BJ (cell line): ENCODE data around the gene ZNF862. TPM values are rescaled to one million over a fixed set of nuclear protein-coding genes. Genes with fewer than 3 reads are reported as not detected.
A peak's percentile ranks its signal among the peaks of the same experiment; 100 is the strongest.

Experiments
- CTCF ChIA-PET: fragments of 350-600 bp; formaldehyde crosslinking; extraction: SDS; loops from one replicate; lab custom pipeline; 2021; ENCODE audit warnings: antibody characterized with exemption, inconsistent platforms; lab: Yijun Ruan, JAX
- POLR2A ChIA-PET: fragments of 300-600 bp; sonication (Branson Sonifier 250); formaldehyde crosslinking; extraction: SDS; loops from one replicate; lab custom pipeline; 2021; ENCODE audit warnings: antibody characterized with exemption; lab: Charles Lee
- DNase-seq: peaks from one replicate; pipeline ENCODE4 v3.0.0-alpha.2; 2011; ENCODE audit warnings: low read depth
- H3K27me3 ChIP-seq: 2 replicates; pipeline ENCODE4 v1.6.0; 2011; ENCODE audit warnings: low read length; ENCODE audit not compliant: control insufficient read depth, insufficient read depth
- H3K36me3 ChIP-seq: 2 replicates; pipeline ENCODE4 v1.5.1; 2011; ENCODE audit warnings: low read length; ENCODE audit not compliant: control insufficient read depth, insufficient read depth
- H3K4me3 ChIP-seq: 2 replicates; pipeline ENCODE4 v1.5.1; 2011; ENCODE audit warnings: low read depth, mild to moderate bottlenecking, control low read depth, low read length
- polyA plus RNA-seq: library from polyadenylated mRNA; depleted of rRNA; stranded (reverse); fragments of >200 nt; gene quantifications from 2 replicates; pipeline ENCODE4 v1.2.3, GENCODE V29; 2011
- TF ChIP-seq, protein P1 (sequence below): IDR thresholded peaks from 2 replicates; pipeline ENCODE4 v1.5.1; 2011; ENCODE audit warnings: low read depth, mild to moderate bottlenecking, control low read depth, inconsistent platforms, low read length, moderate library complexity; ENCODE audit not compliant: insufficient read depth

The ZNF862 gene
- polyA plus RNA-seq, 1 experiment: 20.4 TPM

DNA sequence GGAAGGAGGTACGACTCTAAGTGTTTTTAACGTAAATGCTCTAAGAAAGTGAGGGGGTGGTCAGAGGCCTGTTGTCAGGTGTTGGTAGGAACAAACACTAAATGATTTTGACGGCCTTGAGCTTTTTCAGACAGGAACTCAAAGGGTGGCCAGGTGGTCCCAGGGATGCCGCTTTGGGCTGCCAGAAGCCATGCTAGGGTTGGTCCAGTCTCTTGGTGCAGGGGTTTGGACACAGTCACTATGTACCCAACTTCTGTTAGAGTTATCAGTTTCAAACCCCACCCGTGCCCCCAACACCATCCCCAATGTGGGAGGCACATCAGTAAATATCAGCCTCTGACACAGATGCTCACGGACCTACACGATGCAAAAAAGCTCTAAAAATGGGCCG lies 44.9 kb downstream of the ZNF862 start:
- no peak overlapping the region for H3K4me3 ChIP-seq
- H3K36me3 ChIP-seq: no peaks in the 10 kb centered on the region
- DNase-seq: no peak
- TF ChIP-seq, protein P1, sequence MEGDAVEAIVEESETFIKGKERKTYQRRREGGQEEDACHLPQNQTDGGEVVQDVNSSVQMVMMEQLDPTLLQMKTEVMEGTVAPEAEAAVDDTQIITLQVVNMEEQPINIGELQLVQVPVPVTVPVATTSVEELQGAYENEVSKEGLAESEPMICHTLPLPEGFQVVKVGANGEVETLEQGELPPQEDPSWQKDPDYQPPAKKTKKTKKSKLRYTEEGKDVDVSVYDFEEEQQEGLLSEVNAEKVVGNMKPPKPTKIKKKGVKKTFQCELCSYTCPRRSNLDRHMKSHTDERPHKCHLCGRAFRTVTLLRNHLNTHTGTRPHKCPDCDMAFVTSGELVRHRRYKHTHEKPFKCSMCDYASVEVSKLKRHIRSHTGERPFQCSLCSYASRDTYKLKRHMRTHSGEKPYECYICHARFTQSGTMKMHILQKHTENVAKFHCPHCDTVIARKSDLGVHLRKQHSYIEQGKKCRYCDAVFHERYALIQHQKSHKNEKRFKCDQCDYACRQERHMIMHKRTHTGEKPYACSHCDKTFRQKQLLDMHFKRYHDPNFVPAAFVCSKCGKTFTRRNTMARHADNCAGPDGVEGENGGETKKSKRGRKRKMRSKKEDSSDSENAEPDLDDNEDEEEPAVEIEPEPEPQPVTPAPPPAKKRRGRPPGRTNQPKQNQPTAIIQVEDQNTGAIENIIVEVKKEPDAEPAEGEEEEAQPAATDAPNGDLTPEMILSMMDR: no peak
- POLR2A ChIA-PET: no interaction called here
- CTCF ChIA-PET: interaction anchor here (1.6 kb wide), 1 partner anchor 10 kb away, joined by 5 read pairs; no protein-coding TSS in a partner anchor
- no peaks in the 10 kb centered on the region for H3K27me3 ChIP-seq

GRCh38 chr7:149883452-149883861 lies 45.3 kb downstream of the ZNF862 start:
- no peak for DNase-seq
- ChIA-PET POLR2A (interaction anchor here (0.6 kb wide), 1 partner anchor 129 kb away, joined by 14 read pairs; no protein-coding TSS in a partner anchor), CTCF (interaction anchor here (1.3 to 1.6 kb wide), 2 partner anchors 8 to 10 kb away, joined by 4 to 5 read pairs; no protein-coding TSS in a partner anchor)
- Histone ChIP-seq H3K36me3 (no peaks in the 10 kb centered on the region), H3K4me3 (no peak overlapping the region), H3K27me3 (no peaks in the 10 kb centered on the region)
- TF ChIP-seq, protein P1: peak; percentile 70

DNA sequence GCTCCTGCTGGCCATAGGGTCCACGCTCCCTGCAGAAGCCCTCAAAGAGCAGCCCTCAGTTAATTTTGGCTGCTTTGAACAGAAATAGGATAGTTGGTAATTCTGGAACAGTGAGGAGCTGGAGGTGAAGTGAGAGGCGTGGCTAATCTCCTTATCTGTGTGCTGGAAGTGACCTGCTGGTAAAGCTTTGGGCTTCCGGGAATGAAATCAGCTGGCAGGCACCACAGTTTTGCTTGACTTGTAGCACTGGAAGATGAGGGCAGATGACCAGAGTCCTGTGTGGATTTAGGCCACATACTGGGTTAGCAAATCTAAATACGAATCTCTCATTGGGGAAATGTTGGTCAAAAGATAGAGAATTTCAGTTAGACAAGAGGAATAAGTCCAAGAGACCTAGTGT lies 45.8 kb downstream of the ZNF862 start:
- CTCF ChIA-PET: interaction anchor here (0.5 to 1.6 kb wide), 4 partner anchors 8 to 1275 kb away, joined by 3 to 5 read pairs (median 4); no protein-coding TSS in a partner anchor
- TF ChIP-seq, protein P1: no peak
- DNase-seq: no peak
- POLR2A ChIA-PET: interaction anchor here (0.6 kb wide), 1 partner anchor 130 kb away, joined by 14 read pairs; no protein-coding TSS in a partner anchor
- H3K27me3 ChIP-seq: no peaks in the 10 kb centered on the region
- no peaks in the 10 kb centered on the region for H3K36me3 ChIP-seq
- H3K4me3 ChIP-seq: no peak overlapping the region

DNA sequence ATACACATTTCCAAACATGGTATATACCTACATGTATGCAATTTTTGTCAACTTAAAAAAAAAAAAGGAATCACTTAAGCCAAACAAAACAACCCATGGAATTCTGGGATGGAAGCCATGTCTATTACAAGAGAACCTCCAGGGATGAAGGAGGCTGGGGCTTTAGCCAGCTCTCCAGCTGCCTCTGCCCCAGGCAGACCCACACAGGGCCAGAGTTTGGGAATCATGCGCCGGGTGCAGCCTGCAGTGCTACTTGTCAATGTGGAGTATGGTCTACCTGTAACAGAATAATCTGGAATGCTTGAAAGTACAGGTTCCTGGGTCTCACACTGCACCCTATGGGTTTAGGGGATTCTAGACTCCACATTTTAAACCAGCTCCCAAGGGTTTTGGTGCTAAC lies 46.4 kb downstream of the ZNF862 start:
- Histone ChIP-seq H3K36me3 (no peaks in the 10 kb centered on the region), H3K4me3 (no peak overlapping the region), H3K27me3 (no peaks in the 10 kb centered on the region)
- TF ChIP-seq, protein P1: no peak
- DNase-seq: no peak
- ChIA-PET POLR2A (no interaction called here), CTCF (interaction anchor here (0.5 to 1.6 kb wide), 4 partner anchors 9 to 1274 kb away, joined by 3 to 5 read pairs (median 4); no protein-coding TSS in a partner anchor)

- Histone ChIP-seq H3K4me3 (no peak overlapping the region), H3K27me3 (no peaks in the 10 kb centered on the region), H3K36me3 (no peaks in the 10 kb centered on the region)
- ChIA-PET CTCF (no interaction called here), POLR2A (no interaction called here)
- no peak for DNase-seq
- TF ChIP-seq, protein P1: no peak
Measured at GRCh38 chr7:149885191-149886017, 47.2 kb downstream of the ZNF862 start.
